ENCODE results near the gene EIF3D. TPM values are rescaled to one million over a fixed set of nuclear protein-coding genes. Genes with fewer than 3 reads are reported as not detected.

Gene EIF3D
- total and polyA plus RNA-seq, 9 of the 15 experiments (the other 6 are each of a cell fraction or from before 2014, with no cell fraction given): 191 to 422 (median 279) TPM

- TF ChIP-seq USF2 (CRISPR knock-in tag; IDR thresholded peaks at IDR 0.05) (peak; percentile 31; the same call in 1 of the 2 replicates), BRD9 (IDR thresholded peaks at IDR 0.05; ENCODE audit: low read depth, partially characterized antibody) (no peak), SP1 (CRISPR knock-in tag; IDR thresholded peaks at IDR 0.05) (no peak), CTCF (IDR thresholded peaks at IDR 0.05 in 2 of 3, conservative IDR thresholded peaks at IDR 0.05 in 1 of 3; ENCODE audit: insufficient read depth in 2 of 3, low read depth in 1 of 3, low read length in 3 of 3) (peak; percentile 61 to 68 (median 63); a peak in 5 of 6 replicates), FOXP1 (CRISPR knock-in tag; IDR thresholded peaks at IDR 0.05) (no peak), EWSR1 (IDR thresholded peaks at IDR 0.05; ENCODE audit: borderline replicate concordance, low read depth, partially characterized antibody) (no peak), NFRKB (IDR thresholded peaks at IDR 0.05; ENCODE audit: low read depth) (no peak), BRCA1 (IDR thresholded peaks at IDR 0.05) (no peak), BRCA1 (CRISPR knock-in tag; IDR thresholded peaks at IDR 0.05) (no peak), E2F4 (CRISPR knock-in tag; IDR thresholded peaks at IDR 0.05; ENCODE audit: low read depth) (no peak), POLR3A (IDR thresholded peaks at IDR 0.05; ENCODE audit: borderline replicate concordance, extremely low read depth, insufficient read depth, insufficient read length) (no peak), HMGXB4 (CRISPR knock-in tag; IDR thresholded peaks at IDR 0.05) (no peak), WHSC1 (IDR thresholded peaks at IDR 0.05; ENCODE audit: low read length) (no peak)
Observed at GRCh38 chr22:36546092-36546804, 17.3 kb upstream of the EIF3D start (continued).

Measured in K562 (cell line).